WTC11 (cell line): Measurements from ENCODE around the gene C19orf85. TPM values are rescaled to one million over a fixed set of nuclear protein-coding genes. Genes with fewer than 3 reads are reported as not detected.

Experiments
- ARID4B ChIP-seq: sonication (generic); formaldehyde crosslinking; IDR thresholded peaks from 2 replicates; pipeline ENCODE4 v1.8.0; 2023; ENCODE audit warnings: missing genetic modification reagents, mild to moderate bottlenecking, borderline replicate concordance
- ATF6 ChIP-seq: sonication (generic); formaldehyde crosslinking; IDR thresholded peaks from 2 replicates; pipeline ENCODE4 v1.8.1; 2023; ENCODE audit warnings: mild to moderate bottlenecking, missing genetic modification reagents
- CDX4 ChIP-seq: fragments of 250-450 bp; sonication (Bioruptor Pico); IDR thresholded peaks from 2 replicates; pipeline ENCODE4 v1.9.0; 2021; ENCODE audit warnings: moderate library complexity, mild to moderate bottlenecking, inconsistent platforms, borderline replicate concordance
- CREM ChIP-seq: sonication (generic); formaldehyde crosslinking; IDR thresholded peaks from 2 replicates; pipeline ENCODE4 v1.8.1; 2022; ENCODE audit warnings: mild to moderate bottlenecking, missing genetic modification reagents, moderate library complexity
- E2F1 ChIP-seq: sonication (generic); formaldehyde crosslinking; IDR thresholded peaks from 2 replicates; pipeline ENCODE4 v1.8.0; 2022; ENCODE audit warnings: mild to moderate bottlenecking, missing genetic modification reagents
- ELF4 ChIP-seq: sonication (generic); formaldehyde crosslinking; IDR thresholded peaks from 2 replicates; pipeline ENCODE4 v1.8.1; 2022; ENCODE audit warnings: low read depth, mild to moderate bottlenecking, moderate library complexity, missing genetic modification reagents
- GTF2I ChIP-seq: fragments of 250-450 bp; sonication (Bioruptor Pico); conservative IDR thresholded peaks from 2 replicates; pipeline ENCODE4 v1.4.0; 2021; ENCODE audit warnings: mild to moderate bottlenecking
- IRF1 ChIP-seq: sonication (generic); formaldehyde crosslinking; IDR thresholded peaks from 2 replicates; pipeline ENCODE4 v1.8.0; 2023; ENCODE audit warnings: missing genetic modification reagents
- IRF2 ChIP-seq: sonication (generic); formaldehyde crosslinking; IDR thresholded peaks from 2 replicates; pipeline ENCODE4 v1.8.0; 2022; ENCODE audit warnings: low read depth, missing genetic modification reagents, borderline replicate concordance
- JUN ChIP-seq: sonication (generic); formaldehyde crosslinking; IDR thresholded peaks from 2 replicates; pipeline ENCODE4 v1.8.0; 2023; ENCODE audit warnings: mild to moderate bottlenecking, missing genetic modification reagents
- MLX ChIP-seq: sonication (generic); formaldehyde crosslinking; IDR thresholded peaks from 2 replicates; pipeline ENCODE4 v1.8.1; 2023; ENCODE audit warnings: mild to moderate bottlenecking, missing genetic modification reagents, moderate library complexity
- NFYB ChIP-seq: sonication (generic); formaldehyde crosslinking; conservative IDR thresholded peaks from 2 replicates; pipeline ENCODE4 v1.8.0; 2022; ENCODE audit warnings: low read depth, missing genetic modification reagents
- PRRX2 ChIP-seq: fragments of 250-450 bp; sonication (Bioruptor Pico); IDR thresholded peaks from 2 replicates; pipeline ENCODE4 v1.8.0; 2021; ENCODE audit warnings: mild to moderate bottlenecking
- RORB ChIP-seq: fragments of 250-450 bp; sonication (Bioruptor Pico); IDR thresholded peaks from 2 replicates; pipeline ENCODE4 v1.9.0; 2021; ENCODE audit warnings: mild to moderate bottlenecking
- TCF7 ChIP-seq: sonication (generic); formaldehyde crosslinking; IDR thresholded peaks from 2 replicates; pipeline ENCODE4 v1.8.0; 2022; ENCODE audit warnings: mild to moderate bottlenecking, low read depth, missing genetic modification reagents, moderate library complexity
- USF2 ChIP-seq: sonication (generic); formaldehyde crosslinking; IDR thresholded peaks from 2 replicates; pipeline ENCODE4 v1.8.1; 2023; ENCODE audit warnings: mild to moderate bottlenecking, missing genetic modification reagents, moderate library complexity
- ZNF281 ChIP-seq: sonication (generic); formaldehyde crosslinking; IDR thresholded peaks from 2 replicates; pipeline ENCODE4 v1.8.0; 2023; ENCODE audit warnings: mild to moderate bottlenecking, missing genetic modification reagents
- ZNF317 ChIP-seq: sonication (generic); formaldehyde crosslinking; IDR thresholded peaks from 2 replicates; pipeline ENCODE4 v1.8.1; 2023; ENCODE audit warnings: low read depth, mild to moderate bottlenecking, moderate library complexity, missing genetic modification reagents, borderline replicate concordance
- ZNF416 ChIP-seq: fragments of 250-450 bp; sonication (Bioruptor Pico); IDR thresholded peaks from 2 replicates; pipeline ENCODE4 v1.9.0; 2021; ENCODE audit warnings: mild to moderate bottlenecking, inconsistent platforms
- ZNF423 ChIP-seq: fragments of 250-450 bp; sonication (Bioruptor Pico); IDR thresholded peaks from 2 replicates; pipeline ENCODE4 v2.1.2; 2022; ENCODE audit warnings: mild to moderate bottlenecking, moderate library complexity
- ZNF512 ChIP-seq: sonication (generic); formaldehyde crosslinking; IDR thresholded peaks from 2 replicates; pipeline ENCODE4 v1.8.1; 2022; ENCODE audit warnings: missing genetic modification reagents, borderline replicate concordance
- ZNF671 ChIP-seq: fragments of 250-450 bp; sonication (Bioruptor Pico); IDR thresholded peaks from 2 replicates; pipeline ENCODE4 v1.8.0; 2021; ENCODE audit warnings: mild to moderate bottlenecking
- total RNA-seq: library from RNA; stranded (reverse); gene quantifications from 3 replicates; pipeline ENCODE4 v1.2.3, GENCODE V29; 2021

The C19orf85 gene
- total RNA-seq, 1 experiment from 2014 or later: 2.2 TPM

- TF ChIP-seq E2F1 (CRISPR knock-in tag) (no peak), ATF6 (CRISPR knock-in tag) (peak; percentile 69; the same call in 1 of the 2 replicates), ZNF423 (CRISPR knock-in tag) (peak; percentile 32; the same call in 1 of the 2 replicates), ELF4 (CRISPR knock-in tag) (no peak), ZNF317 (CRISPR knock-in tag) (no peak), GTF2I (CRISPR knock-in tag) (peak; percentile 100), CREM (CRISPR knock-in tag) (0 out of 2 replicates have a peak, but pooled peaks have one; percentile 40), IRF2 (CRISPR knock-in tag) (no peak), TCF7 (no peak), ZNF416 (CRISPR knock-in tag) (no peak), IRF1 (CRISPR knock-in tag) (no peak), USF2 (CRISPR knock-in tag) (peak; percentile 95), NFYB (CRISPR knock-in tag) (peak; percentile 91), RORB (CRISPR knock-in tag) (no peak), ZNF281 (CRISPR knock-in tag) (no peak), ARID4B (CRISPR knock-in tag) (peak; percentile 91; the same call in 1 of the 2 replicates), JUN (CRISPR knock-in tag) (peak; percentile 58; the same call in 1 of the 2 replicates), ZNF512 (CRISPR knock-in tag) (no peak), ZNF671 (no peak), CDX4 (CRISPR knock-in tag) (no peak), MLX (CRISPR knock-in tag) (no peak), PRRX2 (CRISPR knock-in tag) (0 out of 2 replicates have a peak, but pooled peaks have one; percentile 65)
Observed at GRCh38 chr19:55461259-55461973, 3.1 kb downstream of the C19orf85 start, which contains the start of gene ISOC2 (continued).
